NCI-H2171 (cell line): ENCODE results near the gene IDE.
"Not testable (repeated sequence)": the region's sequence is repeated elsewhere in the genome, so short reads cannot be mapped to it uniquely, and the experiment has no call there.

Experiments used
- DNase-seq: peaks from one replicate; lab custom pipeline; 2025; lab: John Stamatoyannopoulos, UW

The IDE gene

GRCh38 chr10:92490387-92490786 is 83.5 kb downstream of the IDE start:
- no peak for DNase-seq

DNA sequence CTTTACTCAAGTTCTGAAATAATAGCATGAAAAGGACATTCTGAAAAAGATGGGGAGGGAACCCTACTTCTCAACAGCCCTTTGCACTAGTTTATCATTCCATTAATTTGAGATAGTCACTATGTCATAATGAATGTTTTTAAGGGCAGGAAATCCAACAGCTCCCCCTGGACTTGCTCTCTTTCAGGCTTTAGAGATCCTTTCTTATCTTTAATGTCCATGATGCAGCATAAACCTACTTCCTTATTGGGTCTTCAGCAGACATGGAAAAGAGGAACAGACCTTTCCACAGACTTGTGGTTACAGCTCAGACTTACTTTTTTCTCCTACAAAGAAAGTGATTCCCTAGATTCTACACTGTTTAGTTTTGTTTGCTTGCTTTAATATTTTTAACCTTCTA is 87.3 kb downstream of the IDE start:
- DNase-seq, result no peak

- DNase-seq, result no peak
Measured at GRCh38 chr10:92483539-92483938, 90.4 kb downstream of the IDE start.

- DNase-seq, result no peak
Measured at GRCh38 chr10:92480413-92480812, 93.5 kb downstream of the IDE start.

DNA sequence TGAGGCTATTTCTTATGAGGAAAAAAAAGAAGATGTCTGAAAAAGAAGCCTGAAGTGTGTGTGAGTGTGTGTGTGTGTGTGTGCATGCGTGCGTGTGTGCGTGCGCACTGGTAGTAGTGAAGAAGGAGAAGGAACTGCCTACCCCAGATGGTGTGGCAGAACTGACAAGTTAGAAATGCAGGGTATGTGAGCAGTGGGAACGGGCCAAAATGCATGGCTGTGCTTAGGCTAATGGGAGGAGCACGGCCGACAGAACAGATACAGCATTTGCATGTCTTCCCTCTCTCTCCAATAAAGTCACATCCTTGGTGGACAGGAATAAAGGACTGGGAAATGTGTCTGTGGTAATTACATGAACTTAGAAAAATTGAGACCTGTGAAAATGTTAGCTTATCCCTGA is 94.3 kb downstream of the IDE start:
- DNase-seq, result no peak

GRCh38 chr10:92478536-92478935 is 95.4 kb downstream of the IDE start:
- DNase-seq, result no peak

DNA sequence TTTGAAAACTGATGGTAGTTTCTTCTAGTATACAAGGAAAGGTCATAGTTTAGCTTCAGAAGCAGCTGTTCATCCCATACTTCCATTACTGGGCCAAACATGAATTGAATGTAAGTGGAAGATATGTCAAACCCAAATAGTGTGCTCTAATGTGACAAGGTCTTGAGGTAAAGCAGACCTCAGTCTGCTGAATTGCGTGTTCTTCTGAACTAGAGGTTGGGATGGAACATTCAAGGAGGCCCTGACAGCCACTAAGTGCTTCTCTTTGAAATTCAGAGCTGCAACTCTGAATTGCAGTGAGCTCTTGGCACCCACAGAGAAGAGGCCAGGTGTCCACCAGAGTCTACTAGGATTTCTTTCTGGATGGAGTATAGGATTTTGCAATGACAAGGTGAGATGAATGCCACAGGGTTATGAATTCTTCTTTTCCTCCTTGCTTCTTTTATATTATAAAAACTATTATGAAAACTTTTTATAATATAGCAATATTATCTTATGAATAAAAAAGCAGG is 98.5 kb downstream of the IDE start:
- no peak for DNase-seq

DNA sequence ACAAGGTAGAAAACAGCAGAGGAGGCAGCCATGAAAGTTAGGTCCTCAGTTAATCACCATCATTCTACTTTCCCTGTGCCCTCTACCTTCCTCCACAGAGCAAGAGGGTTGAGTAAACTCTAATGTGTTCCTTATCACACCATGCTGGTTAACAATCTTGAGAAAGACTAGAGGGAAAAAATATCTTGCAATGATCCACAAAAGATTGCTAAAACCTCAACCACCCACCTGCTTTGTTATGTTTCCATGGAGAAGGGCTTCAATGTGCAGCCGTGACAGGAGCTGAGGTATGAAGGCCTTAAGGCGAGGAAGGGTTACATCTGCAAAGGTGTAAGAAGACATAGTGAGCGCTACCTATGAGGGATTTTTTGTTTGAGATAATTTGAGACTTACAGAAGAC is 103.9 kb downstream of the IDE start:
- DNase-seq, result no peak

- no peak for DNase-seq
Measured at GRCh38 chr10:92464364-92464763, 109.5 kb downstream of the IDE start.

- DNase-seq, result no peak
Measured at GRCh38 chr10:92463582-92463981, 110.3 kb downstream of the IDE start.

- not testable (repeated sequence) for DNase-seq
Measured at GRCh38 chr10:92454955-92455354, 118.9 kb downstream of the IDE start.

DNA sequence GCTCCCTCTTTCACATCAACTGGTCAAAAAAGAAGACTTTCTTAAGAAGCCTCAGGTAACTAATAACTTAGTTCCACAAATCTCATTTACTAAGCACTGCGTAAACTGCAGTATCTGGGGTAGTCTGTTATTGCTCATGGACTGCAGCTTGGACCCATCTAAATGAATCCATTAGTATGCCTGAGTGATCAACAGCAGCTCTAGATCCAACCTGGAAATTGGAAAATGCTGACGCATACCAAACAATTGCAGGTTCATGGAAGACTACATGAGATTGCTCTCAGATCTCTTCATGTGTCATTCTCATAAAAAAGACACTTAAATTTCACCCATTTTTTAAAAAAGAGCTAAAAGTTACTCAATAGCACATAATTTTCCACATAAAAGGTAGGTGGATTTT is 121.6 kb downstream of the IDE start:
- no peak for DNase-seq

GRCh38 chr10:92451431-92451830 is 122.5 kb downstream of the IDE start:
- no peak for DNase-seq

DNA sequence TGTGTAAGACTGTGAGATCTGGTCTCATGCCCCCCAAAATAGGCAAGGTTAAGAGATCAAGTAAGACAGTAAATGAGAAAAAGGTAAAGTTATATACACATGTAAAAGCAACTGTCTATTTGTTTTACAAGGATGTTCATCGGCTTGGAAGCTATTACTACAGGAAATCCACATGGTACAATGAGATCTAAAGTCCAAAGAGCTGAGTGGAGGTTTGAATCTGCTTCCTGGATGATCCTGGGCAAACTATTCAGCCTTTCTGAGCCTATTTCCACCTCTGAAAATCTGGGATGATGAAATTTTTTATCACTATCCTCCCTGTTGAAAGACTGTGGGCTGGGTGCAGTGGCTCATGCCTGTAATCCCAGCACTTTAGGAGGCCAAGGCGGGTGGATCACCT is 123.0 kb downstream of the IDE start:
- no peak for DNase-seq

GRCh38 chr10:92440578-92440977 is 133.3 kb downstream of the IDE start:
- DNase-seq, result no peak

GRCh38 chr10:92438220-92438619 is 135.7 kb downstream of the IDE start:
- DNase-seq, result no peak

DNA sequence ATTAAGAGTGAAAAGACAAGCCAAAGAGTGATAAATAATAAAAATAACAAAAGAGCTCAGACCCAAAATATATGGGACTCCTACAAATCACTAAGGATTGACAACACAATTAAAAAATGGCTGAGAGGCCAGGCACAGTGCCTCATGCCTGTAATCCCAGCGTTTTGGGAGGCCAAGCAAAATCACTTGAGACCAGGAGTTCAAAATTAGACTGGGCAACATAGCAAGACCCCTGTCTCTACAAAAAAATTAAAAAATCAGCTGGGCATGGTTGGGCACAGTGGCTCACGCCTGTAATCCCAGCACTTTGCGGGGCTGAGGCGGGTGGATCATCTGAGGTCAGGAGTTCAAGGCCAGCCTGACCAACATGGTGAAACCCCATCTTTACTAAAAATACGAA is 137.3 kb downstream of the IDE start:
- DNase-seq, result no peak

GRCh38 chr10:92436065-92436464 is 137.8 kb downstream of the IDE start:
- not testable (repeated sequence) for DNase-seq

DNA sequence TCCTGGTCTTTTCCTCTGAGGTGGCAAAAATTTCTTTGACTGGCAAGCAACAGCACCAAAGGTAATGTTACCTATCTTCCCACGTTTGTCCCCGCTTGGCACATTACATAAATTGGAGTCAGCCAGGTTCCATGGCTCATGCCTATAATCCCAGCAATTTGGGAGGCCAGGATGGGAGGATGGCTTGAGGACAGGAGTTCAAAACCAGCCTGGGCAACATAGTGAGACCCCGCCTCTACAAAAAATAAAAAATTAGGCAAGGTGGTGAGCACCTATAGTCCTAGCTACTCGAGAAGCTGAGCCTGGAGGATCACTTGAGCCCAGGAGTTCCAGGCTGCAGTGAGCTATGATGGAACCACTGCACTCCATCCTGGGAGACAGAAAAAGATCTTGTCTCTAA is 139.5 kb downstream of the IDE start:
- DNase-seq, result no peak

- no peak for DNase-seq
Measured at GRCh38 chr10:92432596-92432995, 141.3 kb downstream of the IDE start.

GRCh38 chr10:92430103-92430502 is 143.8 kb downstream of the IDE start:
- DNase-seq, result no peak

- no peak for DNase-seq
Measured at GRCh38 chr10:92421550-92421949, 152.3 kb downstream of the IDE start.

- no peak for DNase-seq
Measured at GRCh38 chr10:92420546-92421275, 153.2 kb downstream of the IDE start.
